C4-2B (cell line): ENCODE results near the gene SENP7.

ENCODE experiments used
- ZFX ChIP-seq: fragments of 450-650 bp; IDR thresholded peaks from 2 replicates; pipeline ENCODE4 v1.6.1; 2017
- TF ChIP-seq, protein P1 (sequence below): fragments of 450-650 bp; conservative IDR thresholded peaks from 2 replicates; pipeline ENCODE4 v1.5.1; 2017; ENCODE audit warnings: mild to moderate bottlenecking

DNA sequence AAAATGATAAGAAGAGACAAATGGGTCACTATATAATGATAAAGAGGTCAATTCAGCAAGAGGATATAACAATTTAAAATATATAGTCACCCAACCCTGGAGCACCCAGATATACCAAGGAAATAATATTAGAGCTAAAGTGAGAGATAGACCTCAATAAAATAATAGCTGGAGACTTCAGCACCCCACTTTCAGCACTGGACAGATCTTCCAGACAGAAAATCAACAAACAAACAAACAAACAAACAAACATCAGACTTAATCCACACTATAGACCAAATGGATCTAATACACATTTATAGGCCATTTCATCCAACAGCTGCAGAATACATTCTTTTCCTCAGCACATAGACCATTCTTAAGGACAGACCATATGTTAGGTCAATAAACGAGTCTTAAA is 79.4 kb downstream of the SENP7 start:
- TF ChIP-seq, protein P1, sequence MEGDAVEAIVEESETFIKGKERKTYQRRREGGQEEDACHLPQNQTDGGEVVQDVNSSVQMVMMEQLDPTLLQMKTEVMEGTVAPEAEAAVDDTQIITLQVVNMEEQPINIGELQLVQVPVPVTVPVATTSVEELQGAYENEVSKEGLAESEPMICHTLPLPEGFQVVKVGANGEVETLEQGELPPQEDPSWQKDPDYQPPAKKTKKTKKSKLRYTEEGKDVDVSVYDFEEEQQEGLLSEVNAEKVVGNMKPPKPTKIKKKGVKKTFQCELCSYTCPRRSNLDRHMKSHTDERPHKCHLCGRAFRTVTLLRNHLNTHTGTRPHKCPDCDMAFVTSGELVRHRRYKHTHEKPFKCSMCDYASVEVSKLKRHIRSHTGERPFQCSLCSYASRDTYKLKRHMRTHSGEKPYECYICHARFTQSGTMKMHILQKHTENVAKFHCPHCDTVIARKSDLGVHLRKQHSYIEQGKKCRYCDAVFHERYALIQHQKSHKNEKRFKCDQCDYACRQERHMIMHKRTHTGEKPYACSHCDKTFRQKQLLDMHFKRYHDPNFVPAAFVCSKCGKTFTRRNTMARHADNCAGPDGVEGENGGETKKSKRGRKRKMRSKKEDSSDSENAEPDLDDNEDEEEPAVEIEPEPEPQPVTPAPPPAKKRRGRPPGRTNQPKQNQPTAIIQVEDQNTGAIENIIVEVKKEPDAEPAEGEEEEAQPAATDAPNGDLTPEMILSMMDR, result no peak
- TF ChIP-seq ZFX, result no peak
